ENCODE measurements around the gene SNX22.

Gene SNX22

DNA sequence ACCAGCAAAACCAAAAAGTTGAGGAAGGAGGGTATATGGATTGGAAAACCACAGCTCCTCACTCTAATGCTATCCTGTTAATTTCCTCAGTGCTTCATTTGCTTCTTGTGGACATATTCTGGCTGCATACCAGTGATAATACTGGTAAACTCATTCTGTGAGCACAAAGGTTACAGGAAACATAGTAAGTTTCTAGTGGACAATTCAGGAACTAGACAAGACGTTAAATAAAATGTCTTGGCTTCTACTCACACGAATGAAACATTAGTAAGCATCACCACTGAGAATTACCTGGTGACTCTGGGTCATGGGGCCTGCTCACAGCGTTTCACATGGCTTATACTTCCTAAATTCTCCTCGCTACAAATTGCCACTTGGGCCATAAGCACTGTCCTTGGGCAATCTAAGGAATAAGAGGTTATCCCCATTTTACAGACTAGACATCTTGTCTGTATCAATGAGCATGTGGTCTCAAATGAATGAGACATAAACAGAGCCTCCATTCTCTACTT lies 31.4 kb downstream of the SNX22 start:
- DNase-seq, result no peak
- Histone ChIP-seq H3K9ac (ENCODE audit: low read length) (no peak overlapping the region), H2AFZ (ENCODE audit: low read length) (no peak overlapping the region), H3K4me3 (ENCODE audit: low read length) (no peak overlapping the region), H3K4me2 (ENCODE audit: low read depth, low read length) (no peak overlapping the region), H3F3A (ENCODE audit: insufficient read depth, low read length) (no peaks in the 10 kb centered on the region), H3K27ac (ENCODE audit: low read length) (no peak overlapping the region), H3K4me1 (ENCODE audit: low read length) (no peaks in the 10 kb centered on the region), H3K27me3 (replicated peaks; ENCODE audit: insufficient read depth, low read length) (no peaks in the 10 kb centered on the region), H3K36me3 (replicated peaks; ENCODE audit: insufficient read depth, low read length) (no peaks in the 10 kb centered on the region), H4K20me1 (ENCODE audit: insufficient read depth, low read length) (no peaks in the 10 kb centered on the region), H3K9me2 (replicated peaks; ENCODE audit: insufficient read depth, low read length) (no peaks in the 10 kb centered on the region), H3K79me2 (ENCODE audit: low read length) (no peaks in the 10 kb centered on the region), H3K9me3 (replicated peaks; ENCODE audit: insufficient read depth, low read length) (no peaks in the 10 kb centered on the region)
- no peak for TF ChIP-seq EZH2phosphoT487 (IDR thresholded peaks at IDR 0.05; ENCODE audit: low read length)
- TF ChIP-seq, protein P1, sequence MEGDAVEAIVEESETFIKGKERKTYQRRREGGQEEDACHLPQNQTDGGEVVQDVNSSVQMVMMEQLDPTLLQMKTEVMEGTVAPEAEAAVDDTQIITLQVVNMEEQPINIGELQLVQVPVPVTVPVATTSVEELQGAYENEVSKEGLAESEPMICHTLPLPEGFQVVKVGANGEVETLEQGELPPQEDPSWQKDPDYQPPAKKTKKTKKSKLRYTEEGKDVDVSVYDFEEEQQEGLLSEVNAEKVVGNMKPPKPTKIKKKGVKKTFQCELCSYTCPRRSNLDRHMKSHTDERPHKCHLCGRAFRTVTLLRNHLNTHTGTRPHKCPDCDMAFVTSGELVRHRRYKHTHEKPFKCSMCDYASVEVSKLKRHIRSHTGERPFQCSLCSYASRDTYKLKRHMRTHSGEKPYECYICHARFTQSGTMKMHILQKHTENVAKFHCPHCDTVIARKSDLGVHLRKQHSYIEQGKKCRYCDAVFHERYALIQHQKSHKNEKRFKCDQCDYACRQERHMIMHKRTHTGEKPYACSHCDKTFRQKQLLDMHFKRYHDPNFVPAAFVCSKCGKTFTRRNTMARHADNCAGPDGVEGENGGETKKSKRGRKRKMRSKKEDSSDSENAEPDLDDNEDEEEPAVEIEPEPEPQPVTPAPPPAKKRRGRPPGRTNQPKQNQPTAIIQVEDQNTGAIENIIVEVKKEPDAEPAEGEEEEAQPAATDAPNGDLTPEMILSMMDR (IDR thresholded peaks at IDR 0.05; ENCODE audit: low read length), result no peak
- TF ChIP-seq EZH2 (optimal IDR thresholded peaks at IDR 0.05; ENCODE audit: low read depth, low read length), result no peak

DNA sequence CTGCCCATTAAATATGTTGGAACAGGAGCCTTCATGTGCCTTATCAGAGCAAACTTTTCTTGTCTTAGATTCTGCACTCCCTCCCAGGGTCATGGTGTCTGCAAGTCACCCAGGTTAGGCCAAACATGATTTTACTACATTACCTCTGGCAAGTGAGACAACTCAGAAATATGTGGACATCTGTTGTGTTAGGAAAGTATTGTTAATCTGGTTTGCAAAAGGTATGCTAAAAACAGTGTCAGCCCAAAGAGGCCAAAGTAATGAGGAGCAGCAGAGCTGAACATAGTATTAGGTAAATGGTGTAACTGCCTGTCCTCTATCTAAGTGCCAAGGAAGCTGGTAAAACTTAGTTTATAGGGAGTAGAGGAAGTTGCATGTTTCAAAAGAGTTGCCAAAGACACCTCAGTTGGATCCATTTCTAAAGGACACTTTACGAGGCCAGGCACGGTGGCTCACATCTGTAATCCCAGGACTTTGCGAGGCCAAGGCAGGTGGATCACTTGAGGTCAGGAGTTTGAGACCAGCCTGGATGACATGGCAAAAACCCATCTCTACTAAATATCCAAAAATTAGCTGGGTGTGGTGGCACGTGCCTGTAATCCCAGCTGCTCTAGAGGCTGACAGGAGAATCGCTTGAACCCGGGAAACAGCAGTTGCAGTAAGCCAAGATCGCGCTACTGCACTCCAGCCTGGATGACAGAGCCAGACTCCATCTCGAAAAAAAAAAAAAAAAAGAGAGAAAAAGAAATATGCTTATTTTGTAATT lies 33.8 kb downstream of the SNX22 start:
- no peaks in the 10 kb centered on the region for H3K9me2 ChIP-seq (replicated peaks; ENCODE audit: insufficient read depth, low read length)

GRCh38 chr15:64187396-64188191 lies 36.1 kb downstream of the SNX22 start:
- H2AFZ ChIP-seq (ENCODE audit: low read length), result no peak overlapping the region
- H3K36me3 ChIP-seq (replicated peaks; ENCODE audit: insufficient read depth, low read length), result no peaks in the 10 kb centered on the region
- H3K9me2 ChIP-seq (replicated peaks; ENCODE audit: insufficient read depth, low read length), result no peaks in the 10 kb centered on the region
- no peak overlapping the region for H3K4me3 ChIP-seq (ENCODE audit: low read length)
- no peaks in the 10 kb centered on the region for H3K79me2 ChIP-seq (ENCODE audit: low read length)
- DNase-seq, result no peak
- H3F3A ChIP-seq (ENCODE audit: insufficient read depth, low read length), result no peaks in the 10 kb centered on the region
- H3K9me3 ChIP-seq (replicated peaks; ENCODE audit: insufficient read depth, low read length), result no peaks in the 10 kb centered on the region
- no peaks in the 10 kb centered on the region for H3K4me1 ChIP-seq (ENCODE audit: low read length)
- H4K20me1 ChIP-seq (ENCODE audit: insufficient read depth, low read length), result no peaks in the 10 kb centered on the region
- TF ChIP-seq, protein P1 (IDR thresholded peaks at IDR 0.05; ENCODE audit: low read length), result no peak
- no peak for TF ChIP-seq EZH2 (optimal IDR thresholded peaks at IDR 0.05; ENCODE audit: low read depth, low read length)
- TF ChIP-seq EZH2phosphoT487 (IDR thresholded peaks at IDR 0.05; ENCODE audit: low read length), result no peak
- H3K9ac ChIP-seq (ENCODE audit: low read length), result no peak overlapping the region
- no peak overlapping the region for H3K4me2 ChIP-seq (ENCODE audit: low read depth, low read length)
- no peak overlapping the region for H3K27ac ChIP-seq (ENCODE audit: low read length)
- H3K27me3 ChIP-seq (replicated peaks; ENCODE audit: insufficient read depth, low read length), result no peaks in the 10 kb centered on the region

More for the DNA sequence above, 33.8 kb downstream of the SNX22 start:
- H3K27ac ChIP-seq (ENCODE audit: low read length), result no peak overlapping the region
- no peaks in the 10 kb centered on the region for H3K9me3 ChIP-seq (replicated peaks; ENCODE audit: insufficient read depth, low read length)
- no peaks in the 10 kb centered on the region for H3K27me3 ChIP-seq (replicated peaks; ENCODE audit: insufficient read depth, low read length)
- H3K36me3 ChIP-seq (replicated peaks; ENCODE audit: insufficient read depth, low read length), result no peaks in the 10 kb centered on the region
- no peaks in the 10 kb centered on the region for H4K20me1 ChIP-seq (ENCODE audit: insufficient read depth, low read length)
- no peak overlapping the region for H3K4me2 ChIP-seq (ENCODE audit: low read depth, low read length)
- no peak for DNase-seq
- no peaks in the 10 kb centered on the region for H3K4me1 ChIP-seq (ENCODE audit: low read length)
- no peaks in the 10 kb centered on the region for H3K79me2 ChIP-seq (ENCODE audit: low read length)
- H3F3A ChIP-seq (ENCODE audit: insufficient read depth, low read length), result no peaks in the 10 kb centered on the region
- TF ChIP-seq, protein P1 (IDR thresholded peaks at IDR 0.05; ENCODE audit: low read length), result no peak
- TF ChIP-seq EZH2 (optimal IDR thresholded peaks at IDR 0.05; ENCODE audit: low read depth, low read length), result no peak
- TF ChIP-seq EZH2phosphoT487 (IDR thresholded peaks at IDR 0.05; ENCODE audit: low read length), result no peak
- H3K9ac ChIP-seq (ENCODE audit: low read length), result no peak overlapping the region
- H2AFZ ChIP-seq (ENCODE audit: low read length), result no peak overlapping the region
- H3K4me3 ChIP-seq (ENCODE audit: low read length), result no peak overlapping the region
